Smooth muscle cell of trachea (primary cell): ENCODE results near the gene MUC12. TPM values are rescaled to one million over a fixed set of nuclear protein-coding genes. Genes with fewer than 3 reads are reported as not detected.

ENCODE experiments used
- total RNA-seq: library from RNA; depleted of rRNA; stranded (reverse); fragments of >200 nt; gene quantifications from 2 replicates; pipeline ENCODE4 v1.2.1, GENCODE V29; 2014

The MUC12 gene, protein sequence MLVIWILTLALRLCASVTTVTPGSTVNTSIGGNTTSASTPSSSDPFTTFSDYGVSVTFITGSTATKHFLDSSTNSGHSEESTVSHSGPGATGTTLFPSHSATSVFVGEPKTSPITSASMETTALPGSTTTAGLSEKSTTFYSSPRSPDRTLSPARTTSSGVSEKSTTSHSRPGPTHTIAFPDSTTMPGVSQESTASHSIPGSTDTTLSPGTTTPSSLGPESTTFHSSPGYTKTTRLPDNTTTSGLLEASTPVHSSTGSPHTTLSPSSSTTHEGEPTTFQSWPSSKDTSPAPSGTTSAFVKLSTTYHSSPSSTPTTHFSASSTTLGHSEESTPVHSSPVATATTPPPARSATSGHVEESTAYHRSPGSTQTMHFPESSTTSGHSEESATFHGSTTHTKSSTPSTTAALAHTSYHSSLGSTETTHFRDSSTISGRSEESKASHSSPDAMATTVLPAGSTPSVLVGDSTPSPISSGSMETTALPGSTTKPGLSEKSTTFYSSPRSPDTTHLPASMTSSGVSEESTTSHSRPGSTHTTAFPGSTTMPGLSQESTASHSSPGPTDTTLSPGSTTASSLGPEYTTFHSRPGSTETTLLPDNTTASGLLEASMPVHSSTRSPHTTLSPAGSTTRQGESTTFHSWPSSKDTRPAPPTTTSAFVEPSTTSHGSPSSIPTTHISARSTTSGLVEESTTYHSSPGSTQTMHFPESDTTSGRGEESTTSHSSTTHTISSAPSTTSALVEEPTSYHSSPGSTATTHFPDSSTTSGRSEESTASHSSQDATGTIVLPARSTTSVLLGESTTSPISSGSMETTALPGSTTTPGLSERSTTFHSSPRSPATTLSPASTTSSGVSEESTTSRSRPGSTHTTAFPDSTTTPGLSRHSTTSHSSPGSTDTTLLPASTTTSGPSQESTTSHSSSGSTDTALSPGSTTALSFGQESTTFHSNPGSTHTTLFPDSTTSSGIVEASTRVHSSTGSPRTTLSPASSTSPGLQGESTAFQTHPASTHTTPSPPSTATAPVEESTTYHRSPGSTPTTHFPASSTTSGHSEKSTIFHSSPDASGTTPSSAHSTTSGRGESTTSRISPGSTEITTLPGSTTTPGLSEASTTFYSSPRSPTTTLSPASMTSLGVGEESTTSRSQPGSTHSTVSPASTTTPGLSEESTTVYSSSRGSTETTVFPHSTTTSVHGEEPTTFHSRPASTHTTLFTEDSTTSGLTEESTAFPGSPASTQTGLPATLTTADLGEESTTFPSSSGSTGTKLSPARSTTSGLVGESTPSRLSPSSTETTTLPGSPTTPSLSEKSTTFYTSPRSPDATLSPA (N-terminal part only)
- 0.50 and 0.87 TPM in 2 replicates for total RNA-seq

GRCh38 chr7:100969066-100969615, at the start of gene MUC12:
TSS of gene MUC12 (plus strand) at chr7:100969565. CDS start at chr7:100969623, 58 bp downstream.

GRCh38 chr7:100949227-100949932, 20.0 kb upstream of the MUC12 start, which contains the start of gene MUC3A:
TSS of gene MUC3A (plus strand) at chr7:100949534. CDS start at chr7:100949625, 91 bp downstream.

Other genes with a start within 250 kb of the MUC12 start
- not detected in 2 replicates for gene EPO, start 249.1 kb upstream of the MUC12 start, total RNA-seq
- gene ZAN, start 236.0 kb upstream of the MUC12 start, total RNA-seq: not detected in 2 replicates
- gene EPHB4, start 142.0 kb upstream of the MUC12 start, total RNA-seq: 37.7 and 64.2 TPM in 2 replicates
- gene SLC12A9, start 116.9 kb upstream of the MUC12 start, total RNA-seq: 17.9 and 29.9 TPM in 2 replicates
- 102 and 103 TPM in 2 replicates for gene TRIP6, start 102.2 kb upstream of the MUC12 start, total RNA-seq
- gene SRRT, start 94.5 kb upstream of the MUC12 start, total RNA-seq: 40.3 and 54.1 TPM in 2 replicates
- gene UFSP1, start 79.8 kb upstream of the MUC12 start, total RNA-seq: 3.9 and 10.4 TPM in 2 replicates
- 2.2 TPM in 1 of 2 replicates, not detected in the other for gene ACHE, start 73.7 kb upstream of the MUC12 start, total RNA-seq
- gene MUC3A, start 20.0 kb upstream of the MUC12 start, total RNA-seq: not detected in 2 replicates
- gene MUC17, start 50.5 kb downstream of the MUC12 start, total RNA-seq: under 0.01 TPM in 1 of 2 replicates, not detected in the other
- gene TRIM56, start 115.9 kb downstream of the MUC12 start, total RNA-seq: 14.7 and 24.5 TPM in 2 replicates
- gene SERPINE1, start 157.5 kb downstream of the MUC12 start, total RNA-seq: 123 and 260 TPM in 2 replicates
- gene AP1S1, start 184.9 kb downstream of the MUC12 start, total RNA-seq: 193 and 199 TPM in 2 replicates
- gene VGF, start 196.0 kb downstream of the MUC12 start, total RNA-seq: 0.83 and 0.87 TPM in 2 replicates
- not detected in 2 replicates for gene NAT16, start 210.7 kb downstream of the MUC12 start, total RNA-seq
- gene MOGAT3, start 231.5 kb downstream of the MUC12 start, total RNA-seq: not detected in 2 replicates
- 99.5 and 155 TPM in 2 replicates for gene PLOD3, start 248.0 kb downstream of the MUC12 start, total RNA-seq
- 78.4 and 89.0 TPM in 2 replicates for gene ZNHIT1, start 248.6 kb downstream of the MUC12 start, total RNA-seq